Thoracic aorta (tissue), 2 donors: ENCODE data around the gene TSPAN7. TPM values are rescaled to one million over a fixed set of nuclear protein-coding genes. Genes with fewer than 3 reads are reported as not detected.

Experiments
- ATAC-seq: fragments of 150-250 bp; one replicate; pipeline ENCODE4 v1.8.0; 2017; ENCODE audit warnings: low read depth; ENCODE audit not compliant: insufficient number of reproducible peaks, low FRiP score
- DNase-seq: peaks from one replicate; pipeline ENCODE4 v3.0.0-alpha.2; 2020; ENCODE audit warnings: low spot score
- H3K27ac ChIP-seq, 2 donors: fragments of 200-600 bp; sonication (generic); 1 replicate in 1 of 2; 2 replicates in 1 of 2; pipeline ENCODE4 v1.5.1; 2016; ENCODE audit warnings: mild to moderate bottlenecking in 2 of 2, moderate library complexity in 2 of 2
- H3K27me3 ChIP-seq: fragments of 200-600 bp; sonication (generic); replicated peaks from 2 replicates; pipeline ENCODE4 v1.6.0; 2016; ENCODE audit warnings: mild to moderate bottlenecking; ENCODE audit not compliant: insufficient read depth
- H3K36me3 ChIP-seq: fragments of 200-600 bp; sonication (generic); one replicate; pipeline ENCODE4 v1.5.1; 2016
- H3K4me1 ChIP-seq, 2 donors: fragments of 200-600 bp; sonication (generic); 1 replicate in 1 of 2; 2 replicates in 1 of 2; pipeline versions ENCODE4 v1.5.1 to v1.6.0; 2016; ENCODE audit warnings: low read depth in 2 of 2, mild to moderate bottlenecking in 1 of 2; ENCODE audit not compliant: control insufficient read depth in 1 of 2
- H3K4me3 ChIP-seq: fragments of 200-600 bp; sonication (generic); 2 replicates; pipeline ENCODE4 v1.5.1; 2016; ENCODE audit warnings: mild to moderate bottlenecking
- H3K9me3 ChIP-seq: fragments of 200-600 bp; sonication (generic); 2 replicates; pipeline ENCODE4 v1.5.1; 2016
- total RNA-seq, 2 donors: library from RNA; depleted of rRNA; stranded (reverse); fragments of >200 nt; gene quantifications; one replicate each; pipeline versions ENCODE4 v1.1.0 to v1.2.3, GENCODE V29; 2016
- TF ChIP-seq, protein P1 (sequence below): fragments of 200-600 bp; sonication (generic); IDR thresholded peaks from one replicate; pipeline ENCODE4 v1.5.1; 2019; ENCODE audit warnings: antibody characterized with exemption

Gene TSPAN7
- total RNA-seq, 2 donors from 2014 or later = 17.7 to 38.4 TPM

DNA sequence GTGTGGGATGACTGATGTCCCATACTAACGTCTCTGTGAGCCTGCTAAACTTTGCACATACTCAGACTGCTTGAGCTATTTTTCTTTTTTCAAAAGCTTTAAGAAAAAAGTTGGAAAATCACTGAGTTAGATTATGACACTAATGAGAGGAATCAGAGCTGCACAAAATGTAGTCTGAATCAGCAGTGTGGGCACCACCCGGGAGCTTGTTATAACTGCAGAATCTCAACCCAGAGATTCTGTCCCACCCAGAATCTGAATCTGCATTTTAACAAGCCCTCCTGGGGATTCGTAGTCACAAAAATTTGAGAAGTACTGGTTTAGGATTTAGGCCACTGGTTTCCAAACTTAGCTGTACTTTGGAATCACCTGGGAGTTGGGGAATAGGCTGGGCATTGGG is 137.8 kb downstream of the TSPAN7 start:
- TF ChIP-seq, protein P1, sequence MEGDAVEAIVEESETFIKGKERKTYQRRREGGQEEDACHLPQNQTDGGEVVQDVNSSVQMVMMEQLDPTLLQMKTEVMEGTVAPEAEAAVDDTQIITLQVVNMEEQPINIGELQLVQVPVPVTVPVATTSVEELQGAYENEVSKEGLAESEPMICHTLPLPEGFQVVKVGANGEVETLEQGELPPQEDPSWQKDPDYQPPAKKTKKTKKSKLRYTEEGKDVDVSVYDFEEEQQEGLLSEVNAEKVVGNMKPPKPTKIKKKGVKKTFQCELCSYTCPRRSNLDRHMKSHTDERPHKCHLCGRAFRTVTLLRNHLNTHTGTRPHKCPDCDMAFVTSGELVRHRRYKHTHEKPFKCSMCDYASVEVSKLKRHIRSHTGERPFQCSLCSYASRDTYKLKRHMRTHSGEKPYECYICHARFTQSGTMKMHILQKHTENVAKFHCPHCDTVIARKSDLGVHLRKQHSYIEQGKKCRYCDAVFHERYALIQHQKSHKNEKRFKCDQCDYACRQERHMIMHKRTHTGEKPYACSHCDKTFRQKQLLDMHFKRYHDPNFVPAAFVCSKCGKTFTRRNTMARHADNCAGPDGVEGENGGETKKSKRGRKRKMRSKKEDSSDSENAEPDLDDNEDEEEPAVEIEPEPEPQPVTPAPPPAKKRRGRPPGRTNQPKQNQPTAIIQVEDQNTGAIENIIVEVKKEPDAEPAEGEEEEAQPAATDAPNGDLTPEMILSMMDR = no peak
- Histone ChIP-seq H3K4me1 (no peaks in the 10 kb centered on the region), H3K9me3 (no peaks in the 10 kb centered on the region)

DNA sequence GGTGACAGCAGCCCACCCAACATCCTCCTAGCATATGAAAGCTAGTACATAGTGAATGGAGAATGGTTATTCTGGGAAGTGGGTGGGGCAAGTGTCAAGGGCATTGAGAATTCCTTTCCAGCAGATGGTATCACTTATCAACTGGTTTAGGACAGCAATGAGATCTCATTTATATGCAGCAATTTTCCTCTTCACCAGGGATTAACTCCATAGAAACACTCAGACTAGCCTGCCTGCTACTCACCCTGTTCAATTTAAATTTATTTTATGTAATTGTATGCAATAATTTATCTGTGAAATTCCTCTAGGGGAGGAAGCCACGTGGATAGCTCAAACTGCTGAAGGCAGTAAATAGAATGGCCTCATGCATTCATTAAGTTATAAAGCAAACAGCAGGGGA is 138.4 kb downstream of the TSPAN7 start:
- no peaks in the 10 kb centered on the region for H3K9me3 ChIP-seq
- ATAC-seq = no peak
- no peak for DNase-seq
- H3K36me3 ChIP-seq = no peaks in the 10 kb centered on the region
- no peaks in the 10 kb centered on the region for H3K27me3 ChIP-seq
- H3K4me1 ChIP-seq = no peaks in the 10 kb centered on the region
- H3K27ac ChIP-seq = no peak overlapping the region
- no peak overlapping the region for H3K4me3 ChIP-seq
- TF ChIP-seq, protein P1 = no peak

More for the DNA sequence above, 137.8 kb downstream of the TSPAN7 start:
- no peaks in the 10 kb centered on the region for H3K36me3 ChIP-seq
- DNase-seq (no peak), ATAC-seq (no peak)
- H3K4me3 ChIP-seq = no peak overlapping the region
- no peaks in the 10 kb centered on the region for H3K27me3 ChIP-seq
- no peak overlapping the region for H3K27ac ChIP-seq

DNA sequence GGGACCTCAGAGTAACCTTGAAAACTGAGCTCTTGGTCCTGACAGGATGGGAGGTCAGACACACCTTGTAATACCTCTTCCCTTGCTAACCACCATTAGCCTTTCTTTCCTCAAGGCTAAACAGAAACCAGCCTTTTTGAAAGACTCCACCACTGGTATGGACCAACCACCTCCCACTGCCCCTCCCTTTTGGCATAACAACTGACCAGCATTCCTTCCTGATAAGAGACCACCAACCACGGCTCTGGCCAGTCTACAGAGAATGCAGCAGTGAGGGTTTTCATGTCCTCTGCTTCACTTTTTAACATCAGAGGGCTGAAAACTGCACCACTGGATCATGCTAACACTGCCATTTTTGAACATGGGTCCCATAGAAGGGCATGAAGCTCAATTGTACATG is 139.7 kb downstream of the TSPAN7 start:
- H3K9me3 ChIP-seq = no peaks in the 10 kb centered on the region
- ATAC-seq (no peak), DNase-seq (no peak)
- H3K4me1 ChIP-seq = no peaks in the 10 kb centered on the region
- TF ChIP-seq, protein P1 = no peak
- no peaks in the 10 kb centered on the region for H3K36me3 ChIP-seq
- no peaks in the 10 kb centered on the region for H3K27me3 ChIP-seq
- H3K27ac ChIP-seq = no peak overlapping the region
- H3K4me3 ChIP-seq = no peak overlapping the region

DNA sequence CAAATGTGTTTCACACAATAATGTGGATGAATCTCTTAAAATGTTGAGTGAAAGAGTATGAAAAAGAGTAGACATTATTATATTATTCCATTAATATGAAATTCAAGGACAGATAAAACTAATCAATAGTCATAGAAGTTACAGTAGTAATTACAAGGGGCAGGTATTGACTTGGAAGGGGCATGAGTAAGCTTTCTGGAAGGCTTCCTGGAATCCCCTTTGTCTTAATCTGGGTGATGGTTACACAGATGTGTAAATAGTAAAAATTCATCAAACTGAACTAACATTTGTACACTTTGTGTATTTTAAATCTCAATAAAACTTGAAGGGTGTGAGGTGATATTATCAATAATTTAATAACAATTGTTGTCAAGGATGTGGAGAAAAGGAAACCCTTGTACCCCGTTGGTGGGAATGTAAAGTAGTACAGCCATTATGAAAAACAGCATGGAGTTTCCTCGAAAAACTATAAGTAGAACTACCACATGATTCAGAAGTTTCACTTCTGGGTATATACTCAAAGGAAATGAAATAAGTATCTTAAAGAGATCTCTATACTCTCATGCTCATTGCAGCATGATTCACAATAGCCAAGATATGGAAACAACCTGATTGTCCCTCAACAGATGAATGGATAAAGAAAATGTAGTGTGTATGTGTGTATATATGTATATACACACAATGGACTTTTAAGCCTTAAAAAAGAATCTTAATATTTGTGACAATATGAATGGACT is 143.0 kb downstream of the TSPAN7 start:
- H3K4me3 ChIP-seq = no peak overlapping the region
- no peaks in the 10 kb centered on the region for H3K9me3 ChIP-seq
- no peaks in the 10 kb centered on the region for H3K4me1 ChIP-seq
- H3K27me3 ChIP-seq = no peaks in the 10 kb centered on the region
- DNase-seq (no peak), ATAC-seq (no peak)
- H3K36me3 ChIP-seq = no peaks in the 10 kb centered on the region
- TF ChIP-seq, protein P1 = no peak
- H3K27ac ChIP-seq = no peak overlapping the region

DNA sequence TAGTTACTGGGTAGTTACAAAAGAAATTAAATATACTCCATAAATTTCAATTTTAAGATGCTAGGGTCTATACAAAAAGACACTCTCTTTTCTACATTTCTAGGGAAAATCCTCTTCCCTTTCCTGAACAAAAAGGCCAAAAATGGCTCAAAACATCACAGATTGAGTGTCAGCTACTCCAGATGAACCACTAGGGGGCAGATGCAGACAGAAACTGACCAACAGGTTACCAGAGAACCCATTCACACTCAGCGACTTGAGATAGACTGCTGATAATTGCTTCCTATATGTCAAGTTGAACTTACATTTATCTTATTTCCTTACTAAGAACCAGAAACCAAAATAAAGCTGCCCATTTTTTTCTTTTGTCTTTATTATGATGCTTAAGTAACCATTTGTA is 156.5 kb downstream of the TSPAN7 start:
- no peak for ATAC-seq
- no peaks in the 10 kb centered on the region for H3K27me3 ChIP-seq
- no peaks in the 10 kb centered on the region for H3K9me3 ChIP-seq
- H3K4me3 ChIP-seq = no peak overlapping the region
- H3K27ac ChIP-seq = no peak overlapping the region
- no peaks in the 10 kb centered on the region for H3K4me1 ChIP-seq
- TF ChIP-seq, protein P1 = peak; percentile 14
- no peak for DNase-seq
- H3K36me3 ChIP-seq = no peaks in the 10 kb centered on the region
